HG02943 (cell line): Measurements from ENCODE around the gene TRAF2.

ENCODE experiments used
- ATAC-seq: cut with Tn5 transposase; IDR thresholded peaks from one replicate; pipeline ENCODE4 v1.9.1; 2021; ENCODE audit warnings: mild to moderate bottlenecking, low read depth, moderate library complexity; ENCODE audit not compliant: unreplicated experiment

Gene TRAF2

GRCh38 chr9:136957461-136957860, 71.1 kb downstream of the TRAF2 start:
- ATAC-seq: no peak

GRCh38 chr9:136957901-136958300, 71.6 kb downstream of the TRAF2 start:
- no peak for ATAC-seq

GRCh38 chr9:136958473-136958872, 72.2 kb downstream of the TRAF2 start:
- no peak for ATAC-seq

GRCh38 chr9:136958898-136959850, 72.9 kb downstream of the TRAF2 start:
- no peak for ATAC-seq

- no peak for ATAC-seq
Observed at GRCh38 chr9:136960212-136960937, 74.1 kb downstream of the TRAF2 start.

GRCh38 chr9:136960938-136961275, 74.6 kb downstream of the TRAF2 start:
- no peak for ATAC-seq

- ATAC-seq: no peak
Observed at GRCh38 chr9:136961279-136962065, 75.2 kb downstream of the TRAF2 start.

GRCh38 chr9:136962163-136962562, 75.8 kb downstream of the TRAF2 start:
- ATAC-seq: no peak

- ATAC-seq: no peak
Observed at GRCh38 chr9:136962701-136963248, 76.5 kb downstream of the TRAF2 start.

GRCh38 chr9:136963341-136963740, 77.0 kb downstream of the TRAF2 start:
- ATAC-seq: no peak

GRCh38 chr9:136963751-136964150, 77.4 kb downstream of the TRAF2 start:
- ATAC-seq: no peak

GRCh38 chr9:136964171-136964689, 77.9 kb downstream of the TRAF2 start:
- ATAC-seq: no peak

- ATAC-seq: no peak
Observed at GRCh38 chr9:136964833-136965422, 78.6 kb downstream of the TRAF2 start.

- no peak for ATAC-seq
Observed at GRCh38 chr9:136965771-136966484, 79.6 kb downstream of the TRAF2 start.

GRCh38 chr9:136968333-136969127, 82.2 kb downstream of the TRAF2 start:
- no peak for ATAC-seq

- no peak for ATAC-seq
Observed at GRCh38 chr9:136969150-136969549, 82.8 kb downstream of the TRAF2 start.

GRCh38 chr9:136969774-136970173, 83.5 kb downstream of the TRAF2 start:
- no peak for ATAC-seq

- no peak for ATAC-seq
Observed at GRCh38 chr9:136970361-136970760, 84.0 kb downstream of the TRAF2 start.

GRCh38 chr9:136971746-136972145, 85.4 kb downstream of the TRAF2 start:
- ATAC-seq: no peak
